ENCODE data around the gene LZTS3. TPM values are rescaled to one million over a fixed set of nuclear protein-coding genes. Genes with fewer than 3 reads are reported as not detected.

The LZTS3 gene
- total and polyA plus RNA-seq, 2 of the 13 experiments (the other 11 are each of a cell fraction or from before 2014, with no cell fraction given) = 10.1 to 31.3 TPM

DNA sequence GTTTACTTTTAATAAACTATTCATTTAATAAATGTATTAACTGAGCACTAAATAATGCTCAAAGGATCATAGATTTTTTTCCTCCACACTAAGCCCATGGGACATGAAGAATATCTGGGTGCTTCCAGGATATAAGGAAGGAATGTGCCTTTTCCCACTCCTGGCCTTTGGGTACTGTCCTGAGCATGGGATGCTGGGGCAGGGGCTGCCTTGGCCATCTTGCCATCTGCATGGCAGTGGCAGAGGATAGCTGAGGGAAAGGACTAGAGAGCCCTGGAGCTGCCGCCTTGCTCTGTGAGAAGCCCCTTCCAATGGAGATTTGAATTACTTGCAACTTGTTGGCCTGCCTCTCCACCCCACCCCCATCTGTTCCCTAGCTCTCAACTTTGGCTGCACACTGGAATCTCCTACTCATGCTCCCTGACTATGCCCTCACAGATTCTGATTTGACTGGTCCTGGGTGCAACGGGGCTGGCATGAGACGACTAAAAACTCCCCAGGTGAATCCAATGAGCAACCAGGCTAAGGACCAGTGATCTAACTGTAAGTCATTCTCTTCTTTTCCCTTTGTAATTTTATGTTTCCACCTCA is 15.6 kb upstream of the LZTS3 start (continued):
- TF ChIP-seq, protein P1, sequence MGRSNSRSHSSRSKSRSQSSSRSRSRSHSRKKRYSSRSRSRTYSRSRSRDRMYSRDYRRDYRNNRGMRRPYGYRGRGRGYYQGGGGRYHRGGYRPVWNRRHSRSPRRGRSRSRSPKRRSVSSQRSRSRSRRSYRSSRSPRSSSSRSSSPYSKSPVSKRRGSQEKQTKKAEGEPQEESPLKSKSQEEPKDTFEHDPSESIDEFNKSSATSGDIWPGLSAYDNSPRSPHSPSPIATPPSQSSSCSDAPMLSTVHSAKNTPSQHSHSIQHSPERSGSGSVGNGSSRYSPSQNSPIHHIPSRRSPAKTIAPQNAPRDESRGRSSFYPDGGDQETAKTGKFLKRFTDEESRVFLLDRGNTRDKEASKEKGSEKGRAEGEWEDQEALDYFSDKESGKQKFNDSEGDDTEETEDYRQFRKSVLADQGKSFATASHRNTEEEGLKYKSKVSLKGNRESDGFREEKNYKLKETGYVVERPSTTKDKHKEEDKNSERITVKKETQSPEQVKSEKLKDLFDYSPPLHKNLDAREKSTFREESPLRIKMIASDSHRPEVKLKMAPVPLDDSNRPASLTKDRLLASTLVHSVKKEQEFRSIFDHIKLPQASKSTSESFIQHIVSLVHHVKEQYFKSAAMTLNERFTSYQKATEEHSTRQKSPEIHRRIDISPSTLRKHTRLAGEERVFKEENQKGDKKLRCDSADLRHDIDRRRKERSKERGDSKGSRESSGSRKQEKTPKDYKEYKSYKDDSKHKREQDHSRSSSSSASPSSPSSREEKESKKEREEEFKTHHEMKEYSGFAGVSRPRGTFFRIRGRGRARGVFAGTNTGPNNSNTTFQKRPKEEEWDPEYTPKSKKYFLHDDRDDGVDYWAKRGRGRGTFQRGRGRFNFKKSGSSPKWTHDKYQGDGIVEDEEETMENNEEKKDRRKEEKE (IDR thresholded peaks at IDR 0.05) = no peak
- no peak for TF ChIP-seq SAFB2 (CRISPR knock-in tag; IDR thresholded peaks at IDR 0.05; ENCODE audit: borderline replicate concordance, low read depth)
- TF ChIP-seq SP4 (CRISPR knock-in tag; IDR thresholded peaks at IDR 0.05) = no peak
- no peak for TF ChIP-seq ZNF780A (CRISPR knock-in tag; IDR thresholded peaks at IDR 0.05)
- TF ChIP-seq ZNF34 (CRISPR knock-in tag; IDR thresholded peaks at IDR 0.05; ENCODE audit: borderline replicate concordance) = no peak
- TF ChIP-seq, protein P2, sequence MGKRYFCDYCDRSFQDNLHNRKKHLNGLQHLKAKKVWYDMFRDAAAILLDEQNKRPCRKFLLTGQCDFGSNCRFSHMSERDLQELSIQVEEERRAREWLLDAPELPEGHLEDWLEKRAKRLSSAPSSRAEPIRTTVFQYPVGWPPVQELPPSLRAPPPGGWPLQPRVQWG (CRISPR knock-in tag; IDR thresholded peaks at IDR 0.05; ENCODE audit: borderline replicate concordance, low read depth) = no peak
- TF ChIP-seq ZNF121 (CRISPR knock-in tag; IDR thresholded peaks at IDR 0.05) = no peak
- peak; percentile 18; the same call in 1 of the 2 replicates for TF ChIP-seq PAF1 (CRISPR knock-in tag; IDR thresholded peaks at IDR 0.05)
- TF ChIP-seq, protein P3, sequence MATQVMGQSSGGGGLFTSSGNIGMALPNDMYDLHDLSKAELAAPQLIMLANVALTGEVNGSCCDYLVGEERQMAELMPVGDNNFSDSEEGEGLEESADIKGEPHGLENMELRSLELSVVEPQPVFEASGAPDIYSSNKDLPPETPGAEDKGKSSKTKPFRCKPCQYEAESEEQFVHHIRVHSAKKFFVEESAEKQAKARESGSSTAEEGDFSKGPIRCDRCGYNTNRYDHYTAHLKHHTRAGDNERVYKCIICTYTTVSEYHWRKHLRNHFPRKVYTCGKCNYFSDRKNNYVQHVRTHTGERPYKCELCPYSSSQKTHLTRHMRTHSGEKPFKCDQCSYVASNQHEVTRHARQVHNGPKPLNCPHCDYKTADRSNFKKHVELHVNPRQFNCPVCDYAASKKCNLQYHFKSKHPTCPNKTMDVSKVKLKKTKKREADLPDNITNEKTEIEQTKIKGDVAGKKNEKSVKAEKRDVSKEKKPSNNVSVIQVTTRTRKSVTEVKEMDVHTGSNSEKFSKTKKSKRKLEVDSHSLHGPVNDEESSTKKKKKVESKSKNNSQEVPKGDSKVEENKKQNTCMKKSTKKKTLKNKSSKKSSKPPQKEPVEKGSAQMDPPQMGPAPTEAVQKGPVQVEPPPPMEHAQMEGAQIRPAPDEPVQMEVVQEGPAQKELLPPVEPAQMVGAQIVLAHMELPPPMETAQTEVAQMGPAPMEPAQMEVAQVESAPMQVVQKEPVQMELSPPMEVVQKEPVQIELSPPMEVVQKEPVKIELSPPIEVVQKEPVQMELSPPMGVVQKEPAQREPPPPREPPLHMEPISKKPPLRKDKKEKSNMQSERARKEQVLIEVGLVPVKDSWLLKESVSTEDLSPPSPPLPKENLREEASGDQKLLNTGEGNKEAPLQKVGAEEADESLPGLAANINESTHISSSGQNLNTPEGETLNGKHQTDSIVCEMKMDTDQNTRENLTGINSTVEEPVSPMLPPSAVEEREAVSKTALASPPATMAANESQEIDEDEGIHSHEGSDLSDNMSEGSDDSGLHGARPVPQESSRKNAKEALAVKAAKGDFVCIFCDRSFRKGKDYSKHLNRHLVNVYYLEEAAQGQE (IDR thresholded peaks at IDR 0.05; ENCODE audit: borderline replicate concordance in 1 of 2, low read depth in 1 of 2, low read length in 2 of 2) = no peak
- TF ChIP-seq SSRP1 (CRISPR knock-in tag; IDR thresholded peaks at IDR 0.05) = peak; percentile 89; the same call in 1 of the 2 replicates
- TF ChIP-seq GATAD2A (CRISPR knock-in tag; IDR thresholded peaks at IDR 0.05) = no peak
- TF ChIP-seq POLR2A (IDR thresholded peaks at IDR 0.05; ENCODE audit: insufficient read depth in 1 of 2, low read depth in 2 of 2, low read length in 2 of 2) = peak; percentile 24 to 36; a peak in 2 of 4 replicates
- TF ChIP-seq POLR2AphosphoS5 (IDR thresholded peaks at IDR 0.05; ENCODE audit: low read depth, low read length) = peak; percentile 5; the same call in 1 of the 2 replicates
- TF ChIP-seq, protein P4, sequence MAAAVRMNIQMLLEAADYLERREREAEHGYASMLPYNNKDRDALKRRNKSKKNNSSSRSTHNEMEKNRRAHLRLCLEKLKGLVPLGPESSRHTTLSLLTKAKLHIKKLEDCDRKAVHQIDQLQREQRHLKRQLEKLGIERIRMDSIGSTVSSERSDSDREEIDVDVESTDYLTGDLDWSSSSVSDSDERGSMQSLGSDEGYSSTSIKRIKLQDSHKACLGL (CRISPR knock-in tag; IDR thresholded peaks at IDR 0.05) = no peak
- TF ChIP-seq ZKSCAN8 (CRISPR knock-in tag; IDR thresholded peaks at IDR 0.05; ENCODE audit: borderline replicate concordance) = no peak
- TF ChIP-seq, protein P5, sequence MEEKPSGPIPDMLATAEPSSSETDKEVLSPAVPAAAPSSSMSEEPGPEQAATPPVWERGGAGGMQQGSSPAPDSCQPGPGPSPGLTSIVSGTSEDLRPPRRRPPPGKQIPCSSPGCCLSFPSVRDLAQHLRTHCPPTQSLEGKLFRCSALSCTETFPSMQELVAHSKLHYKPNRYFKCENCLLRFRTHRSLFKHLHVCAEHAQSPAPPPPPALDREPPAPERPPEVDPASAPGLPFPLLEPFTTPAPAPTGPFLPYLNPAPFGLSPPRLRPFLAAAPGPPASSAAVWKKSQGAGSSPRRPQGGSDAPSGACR (CRISPR knock-in tag; IDR thresholded peaks at IDR 0.05) = no peak
- TF ChIP-seq ZNF841 (CRISPR knock-in tag; IDR thresholded peaks at IDR 0.05; ENCODE audit: borderline replicate concordance) = no peak
